WI38 (cell line): Measurements from ENCODE around the gene LAMA5.

Experiments used
- H3K4me3 ChIP-seq: 2 replicates; pipeline ENCODE4 v1.5.1; 2011; ENCODE audit warnings: low read depth, mild to moderate bottlenecking, control low read depth, low read length
- CTCF ChIP-seq: IDR thresholded peaks from 2 replicates; pipeline ENCODE4 v1.5.1; 2012; ENCODE audit warnings: low read depth, mild to moderate bottlenecking, control low read depth, low read length

LAMA5 gene

GRCh38 chr20:62395311-62396242 is 28.5 kb upstream of the LAMA5 start:
- no peak for TF ChIP-seq CTCF
- no peak overlapping the region for H3K4me3 ChIP-seq

GRCh38 chr20:62394248-62395245 is 27.4 kb upstream of the LAMA5 start:
- TF ChIP-seq CTCF = no peak
- no peak overlapping the region for H3K4me3 ChIP-seq

GRCh38 chr20:62393830-62394229 is 26.7 kb upstream of the LAMA5 start:
- no peak overlapping the region for H3K4me3 ChIP-seq
- TF ChIP-seq CTCF = no peak

GRCh38 chr20:62393335-62393665 is 26.2 kb upstream of the LAMA5 start:
- no peak for TF ChIP-seq CTCF
- no peak overlapping the region for H3K4me3 ChIP-seq

GRCh38 chr20:62392621-62393334 is 25.7 kb upstream of the LAMA5 start:
- no peak overlapping the region for H3K4me3 ChIP-seq
- TF ChIP-seq CTCF = no peak

- no peak overlapping the region for H3K4me3 ChIP-seq
- TF ChIP-seq CTCF = no peak
Observed at GRCh38 chr20:62392077-62392418, 24.9 kb upstream of the LAMA5 start.
